ENCODE measurements around the gene GGACT. TPM values are rescaled to one million over a fixed set of nuclear protein-coding genes. Genes with fewer than 3 reads are reported as not detected.

The GGACT gene
- total RNA-seq, 2 donors from 2014 or later: 2.7 to 6.6 TPM

DNA sequence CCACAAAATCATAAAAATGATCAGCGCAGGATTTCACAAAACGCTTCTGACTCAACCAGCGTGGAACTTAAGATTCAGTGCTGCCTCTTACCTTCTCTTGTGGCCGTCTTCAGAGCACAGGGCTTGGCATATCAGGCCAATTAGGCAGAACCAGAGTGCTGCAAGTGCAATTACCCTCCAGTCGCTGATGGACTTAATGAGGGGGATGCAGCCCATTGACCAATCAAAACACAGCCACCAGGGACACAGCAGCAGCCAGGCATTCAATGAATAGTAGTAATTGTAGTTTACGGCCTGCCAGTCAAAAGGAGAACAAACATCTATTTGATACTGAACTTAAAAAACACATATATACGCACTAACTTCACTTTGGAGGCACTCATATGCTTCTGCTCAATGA is 47.9 kb upstream of the GGACT start:
- H3K36me3 Mint-ChIP-seq (ENCODE audit: low read depth): peaks cover 56% of the 10 kb centered on the region

DNA sequence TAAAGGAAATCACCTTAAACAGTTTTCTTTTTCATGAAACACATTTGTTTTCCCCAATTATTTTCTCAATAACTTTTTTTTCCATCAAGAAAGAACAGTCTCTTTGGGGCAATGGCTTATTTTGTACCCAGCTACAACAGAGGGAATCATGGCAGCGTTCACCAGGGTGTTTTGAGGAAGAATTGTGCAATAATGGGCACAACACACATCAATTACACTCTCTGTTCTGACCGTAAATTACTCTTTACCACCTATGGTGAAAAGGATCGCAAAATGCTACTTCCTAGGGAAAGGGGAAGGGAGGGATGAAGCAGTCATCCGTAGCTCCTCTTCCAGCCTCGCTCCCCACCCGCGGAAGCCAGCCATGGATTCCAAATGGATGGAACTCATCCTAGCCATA is 47.4 kb upstream of the GGACT start:
- Histone ChIP-seq H3K36me3 (ENCODE audit: control insufficient read depth, insufficient read depth, low read length) (peaks cover 73% of the 10 kb centered on the region), H3K27me3 (ENCODE audit: control insufficient read depth, insufficient read depth, low read length, poor library complexity, severe bottlenecking) (no peaks in the 10 kb centered on the region), H3K9ac (ENCODE audit: extremely low read depth, low read length, poor library complexity, severe bottlenecking) (no peak overlapping the region), H3K27ac (ENCODE audit: low read depth, low read length) (no peak overlapping the region), H3K4me1 (ENCODE audit: control insufficient read depth, insufficient read depth, low read length) (no peaks in the 10 kb centered on the region), H3K9me3 (ENCODE audit: control insufficient read depth, low read length) (no peaks in the 10 kb centered on the region), H3K4me3 (ENCODE audit: low read length) (no peak overlapping the region)
- no peak for DNase-seq
- WGBS, 2 experiments (ENCODE audit: insufficient coverage in 1 of 2, insufficient read length in 1 of 2): 80 to 90% methylated on average over 1 to 7 of the region's 7 CpGs
- Mint-ChIP-seq H3K4me3 (no peak overlapping the region), H3K27ac (no peak overlapping the region), H3K27me3 (ENCODE audit: insufficient read depth) (no peaks in the 10 kb centered on the region), H3K36me3 (ENCODE audit: low read depth) (peaks cover 52% of the 10 kb centered on the region), H3K9me3 (no peaks in the 10 kb centered on the region), H3K4me1 (peaks cover under 1% of the 10 kb centered on the region)
- TF ChIP-seq, protein P1, sequence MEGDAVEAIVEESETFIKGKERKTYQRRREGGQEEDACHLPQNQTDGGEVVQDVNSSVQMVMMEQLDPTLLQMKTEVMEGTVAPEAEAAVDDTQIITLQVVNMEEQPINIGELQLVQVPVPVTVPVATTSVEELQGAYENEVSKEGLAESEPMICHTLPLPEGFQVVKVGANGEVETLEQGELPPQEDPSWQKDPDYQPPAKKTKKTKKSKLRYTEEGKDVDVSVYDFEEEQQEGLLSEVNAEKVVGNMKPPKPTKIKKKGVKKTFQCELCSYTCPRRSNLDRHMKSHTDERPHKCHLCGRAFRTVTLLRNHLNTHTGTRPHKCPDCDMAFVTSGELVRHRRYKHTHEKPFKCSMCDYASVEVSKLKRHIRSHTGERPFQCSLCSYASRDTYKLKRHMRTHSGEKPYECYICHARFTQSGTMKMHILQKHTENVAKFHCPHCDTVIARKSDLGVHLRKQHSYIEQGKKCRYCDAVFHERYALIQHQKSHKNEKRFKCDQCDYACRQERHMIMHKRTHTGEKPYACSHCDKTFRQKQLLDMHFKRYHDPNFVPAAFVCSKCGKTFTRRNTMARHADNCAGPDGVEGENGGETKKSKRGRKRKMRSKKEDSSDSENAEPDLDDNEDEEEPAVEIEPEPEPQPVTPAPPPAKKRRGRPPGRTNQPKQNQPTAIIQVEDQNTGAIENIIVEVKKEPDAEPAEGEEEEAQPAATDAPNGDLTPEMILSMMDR (conservative IDR thresholded peaks at IDR 0.05): no peak

More for the DNA sequence above, 47.9 kb upstream of the GGACT start:
- Histone ChIP-seq H3K27ac (ENCODE audit: low read depth, low read length) (no peak overlapping the region), H3K9me3 (ENCODE audit: control insufficient read depth, low read length) (no peaks in the 10 kb centered on the region), H3K4me3 (ENCODE audit: low read length) (no peak overlapping the region), H3K36me3 (ENCODE audit: control insufficient read depth, insufficient read depth, low read length) (peaks cover 75% of the 10 kb centered on the region), H3K27me3 (ENCODE audit: control insufficient read depth, insufficient read depth, low read length, poor library complexity, severe bottlenecking) (no peaks in the 10 kb centered on the region), H3K9ac (ENCODE audit: extremely low read depth, low read length, poor library complexity, severe bottlenecking) (no peak overlapping the region), H3K4me1 (ENCODE audit: control insufficient read depth, insufficient read depth, low read length) (no peaks in the 10 kb centered on the region)
- WGBS, 2 experiments (ENCODE audit: insufficient coverage in 1 of 2, insufficient read length in 1 of 2): 88 to 89% methylated on average over 5 to 7 of the region's 7 CpGs
- Mint-ChIP-seq H3K4me3 (no peak overlapping the region), H3K9me3 (no peaks in the 10 kb centered on the region), H3K27me3 (ENCODE audit: insufficient read depth) (no peaks in the 10 kb centered on the region), H3K4me1 (no peaks in the 10 kb centered on the region), H3K27ac (no peak overlapping the region)
- TF ChIP-seq, protein P1 (conservative IDR thresholded peaks at IDR 0.05): no peak
- DNase-seq: no peak

DNA sequence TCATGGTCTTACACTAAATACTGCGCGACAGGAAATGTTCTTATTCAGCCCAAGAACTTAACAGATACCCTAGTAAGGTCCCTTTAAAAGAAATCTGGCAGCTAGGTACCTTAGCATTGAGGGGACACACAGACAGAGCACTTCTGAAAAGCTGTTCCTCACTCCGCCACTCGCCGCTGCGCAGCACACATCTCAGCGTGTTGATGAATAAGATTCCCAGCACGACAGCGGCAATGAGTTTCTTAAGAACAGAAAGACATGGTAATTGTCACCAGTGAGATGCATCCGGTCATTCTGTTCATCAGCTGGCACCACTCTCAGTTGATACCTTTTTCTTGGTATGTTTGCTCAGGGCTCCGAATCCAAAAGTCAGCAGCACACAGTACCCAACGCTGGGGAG is 46.1 kb upstream of the GGACT start:
- Mint-ChIP-seq H3K27me3 (ENCODE audit: insufficient read depth) (no peaks in the 10 kb centered on the region), H3K4me3 (no peak overlapping the region), H3K36me3 (ENCODE audit: low read depth) (peaks cover 52% of the 10 kb centered on the region), H3K9me3 (no peaks in the 10 kb centered on the region), H3K4me1 (peaks cover 8% of the 10 kb centered on the region), H3K27ac (no peak overlapping the region)
- TF ChIP-seq, protein P1 (conservative IDR thresholded peaks at IDR 0.05): no peak
- no peak overlapping the region for H3K27ac ChIP-seq (ENCODE audit: low read depth, low read length)
- no peak overlapping the region for H3K4me3 ChIP-seq (ENCODE audit: low read length)
- H3K9ac ChIP-seq (ENCODE audit: extremely low read depth, low read length, poor library complexity, severe bottlenecking): no peak overlapping the region
- H3K4me1 ChIP-seq (ENCODE audit: control insufficient read depth, insufficient read depth, low read length): no peaks in the 10 kb centered on the region
- no peak for DNase-seq
- no peaks in the 10 kb centered on the region for H3K9me3 ChIP-seq (ENCODE audit: control insufficient read depth, low read length)
- no peaks in the 10 kb centered on the region for H3K27me3 ChIP-seq (ENCODE audit: control insufficient read depth, insufficient read depth, low read length, poor library complexity, severe bottlenecking)
- peaks cover 68% of the 10 kb centered on the region for H3K36me3 ChIP-seq (ENCODE audit: control insufficient read depth, insufficient read depth, low read length)
- 92 to 94% methylated on average over 12 of the region's 12 CpGs for WGBS, 2 experiments (ENCODE audit: insufficient coverage in 1 of 2, insufficient read length in 1 of 2)

Measured in endodermal cell (in vitro differentiated cells).